DND-41 (cell line): ENCODE measurements around the gene GPC5.

Experiments used
- CTCF ChIP-seq: IDR thresholded peaks from 2 replicates; pipeline ENCODE4 v1.5.1; 2012; ENCODE audit warnings: borderline replicate concordance, low read length, moderate library complexity, mild to moderate bottlenecking; ENCODE audit not compliant: poor library complexity, severe bottlenecking; ENCODE audit errors: extremely low read depth
- EZH2 ChIP-seq: IDR thresholded peaks from 3 replicates; pipeline ENCODE4 v1.6.1; 2012; ENCODE audit warnings: borderline replicate concordance, low read depth, mild to moderate bottlenecking, moderate library complexity, low read length, inconsistent platforms; ENCODE audit not compliant: severe bottlenecking

GRCh38 chr13:92224052-92224821, 825.8 kb downstream of the GPC5 start:
- TF ChIP-seq CTCF (no peak), EZH2 (no peak)
